PFSK-1 (cell line): ENCODE measurements around the gene MYO1D.

Source experiments
- FOXP2 ChIP-seq: optimal IDR thresholded peaks from 2 replicates; pipeline ENCODE3; 2011; ENCODE audit warnings: borderline replicate concordance, control low read depth, inconsistent platforms; ENCODE audit not compliant: insufficient read depth; ENCODE audit errors: extremely low read length, extremely low read depth
- POLR2AphosphoS5 ChIP-seq: IDR thresholded peaks from 2 replicates; pipeline ENCODE4 v1.6.1; 2012; ENCODE audit warnings: low read depth, mild to moderate bottlenecking, control low read depth, low read length, moderate library complexity
- SIN3A ChIP-seq: IDR thresholded peaks from 2 replicates; pipeline ENCODE4 v1.6.1; 2012; ENCODE audit warnings: mild to moderate bottlenecking, low read length, moderate library complexity, borderline replicate concordance; ENCODE audit not compliant: insufficient read depth
- TAF1 ChIP-seq: IDR thresholded peaks from 2 replicates; pipeline ENCODE4 v1.6.1; 2012; ENCODE audit warnings: low read length, control low read depth, borderline replicate concordance; ENCODE audit not compliant: insufficient read depth
- TF ChIP-seq, protein P1 (sequence below), 2 experiments: IDR thresholded peaks; 2 replicates each; pipeline versions ENCODE4 v1.6.1 to v1.8.0; 2011 to 2012; ENCODE audit warnings: low read depth in 2 of 2, low read length in 2 of 2, control low read depth in 1 of 2, inconsistent platforms in 1 of 2, mild to moderate bottlenecking in 1 of 2, moderate library complexity in 1 of 2; ENCODE audit not compliant: insufficient read depth in 1 of 2

DNA sequence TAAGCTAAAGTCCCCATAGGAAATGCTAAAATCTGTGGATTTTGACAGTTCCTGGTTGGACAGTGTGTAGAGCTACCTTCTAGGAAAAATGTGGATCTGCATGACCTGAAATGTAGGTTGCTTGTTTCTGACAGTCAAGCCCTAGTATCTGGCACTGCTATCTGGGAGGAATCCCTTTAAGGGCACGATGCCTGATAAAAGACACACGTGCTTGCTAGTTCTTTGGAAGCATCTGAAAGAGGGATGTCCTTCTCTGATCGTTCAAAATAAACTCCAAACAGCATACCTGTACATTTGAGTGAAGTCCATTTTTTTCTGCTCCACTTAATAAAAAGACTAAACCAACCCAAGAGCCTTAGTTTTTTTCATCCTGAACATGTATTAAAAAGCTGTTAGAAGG is 288.8 kb downstream of the MYO1D start:
- TF ChIP-seq TAF1, result no peak
- no peak for TF ChIP-seq SIN3A
- TF ChIP-seq, protein P1, sequence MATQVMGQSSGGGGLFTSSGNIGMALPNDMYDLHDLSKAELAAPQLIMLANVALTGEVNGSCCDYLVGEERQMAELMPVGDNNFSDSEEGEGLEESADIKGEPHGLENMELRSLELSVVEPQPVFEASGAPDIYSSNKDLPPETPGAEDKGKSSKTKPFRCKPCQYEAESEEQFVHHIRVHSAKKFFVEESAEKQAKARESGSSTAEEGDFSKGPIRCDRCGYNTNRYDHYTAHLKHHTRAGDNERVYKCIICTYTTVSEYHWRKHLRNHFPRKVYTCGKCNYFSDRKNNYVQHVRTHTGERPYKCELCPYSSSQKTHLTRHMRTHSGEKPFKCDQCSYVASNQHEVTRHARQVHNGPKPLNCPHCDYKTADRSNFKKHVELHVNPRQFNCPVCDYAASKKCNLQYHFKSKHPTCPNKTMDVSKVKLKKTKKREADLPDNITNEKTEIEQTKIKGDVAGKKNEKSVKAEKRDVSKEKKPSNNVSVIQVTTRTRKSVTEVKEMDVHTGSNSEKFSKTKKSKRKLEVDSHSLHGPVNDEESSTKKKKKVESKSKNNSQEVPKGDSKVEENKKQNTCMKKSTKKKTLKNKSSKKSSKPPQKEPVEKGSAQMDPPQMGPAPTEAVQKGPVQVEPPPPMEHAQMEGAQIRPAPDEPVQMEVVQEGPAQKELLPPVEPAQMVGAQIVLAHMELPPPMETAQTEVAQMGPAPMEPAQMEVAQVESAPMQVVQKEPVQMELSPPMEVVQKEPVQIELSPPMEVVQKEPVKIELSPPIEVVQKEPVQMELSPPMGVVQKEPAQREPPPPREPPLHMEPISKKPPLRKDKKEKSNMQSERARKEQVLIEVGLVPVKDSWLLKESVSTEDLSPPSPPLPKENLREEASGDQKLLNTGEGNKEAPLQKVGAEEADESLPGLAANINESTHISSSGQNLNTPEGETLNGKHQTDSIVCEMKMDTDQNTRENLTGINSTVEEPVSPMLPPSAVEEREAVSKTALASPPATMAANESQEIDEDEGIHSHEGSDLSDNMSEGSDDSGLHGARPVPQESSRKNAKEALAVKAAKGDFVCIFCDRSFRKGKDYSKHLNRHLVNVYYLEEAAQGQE (IDR thresholded peaks at IDR 0.05; ENCODE audit: insufficient read depth in 1 of 2, low read depth in 2 of 2, low read length in 2 of 2), result no peak
- TF ChIP-seq POLR2AphosphoS5, result no peak
- TF ChIP-seq FOXP2, result no peak
